ENCODE results near the gene AADAT. TPM values are rescaled to one million over a fixed set of nuclear protein-coding genes. Genes with fewer than 3 reads are reported as not detected.

Gene AADAT
- 10 to 100 TPM in 1 of 4 donors, 1 to 10 TPM in 1, not detected in 2; 1.7 to 20.9 TPM for polyA plus RNA-seq
- long read RNA-seq, donor 1, partial matches to known transcripts, result 17 of 21 reads
- long read RNA-seq, donor 1, other reads (novel, unspliced or antisense), result 0 of 21 reads
- long read RNA-seq, donor 2, partial matches to known transcripts, result 0 of 2 reads
- long read RNA-seq, donor 2, other reads (novel, unspliced or antisense), result 0 of 2 reads
- long read RNA-seq, donor 3, partial matches to known transcripts, result 6 of 6 reads
- long read RNA-seq, donor 3, other reads (novel, unspliced or antisense), result 0 of 6 reads
- long read RNA-seq, donor 4, result 0 reads
- long read RNA-seq, donor 5, result 0 reads
- long read RNA-seq, donor 6, result 0 reads
- long read RNA-seq, donor 7, partial matches to known transcripts, result 0 of 1 reads
- long read RNA-seq, donor 7, other reads (novel, unspliced or antisense), result 0 of 1 reads
- long read RNA-seq, donor 8, partial matches to known transcripts, result 0 of 1 reads
- long read RNA-seq, donor 8, other reads (novel, unspliced or antisense), result 0 of 1 reads
- long read RNA-seq, donor 9, result 0 reads
- long read RNA-seq, donor 10, partial matches to known transcripts, result 0 of 1 reads
- long read RNA-seq, donor 10, other reads (novel, unspliced or antisense), result 0 of 1 reads

- Histone ChIP-seq H3K9me3 (ENCODE audit: control insufficient read depth in 2 of 2, insufficient read depth in 1 of 2, low read depth in 1 of 2, low read length in 1 of 2) (no peaks in the 10 kb centered on the region), H3K27me3 (ENCODE audit: control insufficient read depth in 3 of 3, insufficient read depth in 3 of 3, low read length in 3 of 3) (peaks cover 0 to 3% (median 0%) of the 10 kb centered on the region in 3 donors), H3K27ac (ENCODE audit: low read depth in 1 of 3, low read length in 2 of 3) (peak within 1 kb of the TSS in 2 of 3 donors; percentile 28 to 39), H3K36me3 (ENCODE audit: control insufficient read depth in 3 of 3, insufficient read depth in 2 of 3, low read depth in 1 of 3, low read length in 3 of 3) (peaks cover 0 to 4% (median 0%) of the 10 kb centered on the region in 3 donors), H3K4me3 (ENCODE audit: low read depth in 1 of 3, low read length in 3 of 3) (peak within 1 kb of the TSS; percentile 17 to 80 (median 52)), H3K4me1 (ENCODE audit: control insufficient read depth in 3 of 3, insufficient read depth in 2 of 3, low read depth in 1 of 3, low read length in 2 of 3) (peaks cover 0 to 6% (median 0%) of the 10 kb centered on the region in 3 donors)
- DNase-seq (peak; percentile 46 to 91), FAIRE-seq (no peak)
- 1 to 4% (median 3%) methylated on average over 56 to 80 of the region's 80 CpGs for WGBS, 3 donors
These were observed at the start of gene AADAT for GRCh38 chr4:170089668-170090351. TSS of gene AADAT (minus strand) at chr4:170089956. CDS start at chr4:170089690, 266 bp downstream.

- WGBS, 3 donors, result 7 to 10% (median 8%) methylated on average over 15 of the region's 15 CpGs
- Histone ChIP-seq H3K9me3 (ENCODE audit: control insufficient read depth in 2 of 2, insufficient read depth in 1 of 2, low read depth in 1 of 2, low read length in 1 of 2) (peaks cover 0 to 17% of the 10 kb centered on the region in 2 donors), H3K27me3 (ENCODE audit: control insufficient read depth in 3 of 3, insufficient read depth in 3 of 3, low read length in 3 of 3) (no peaks in the 10 kb centered on the region), H3K27ac (ENCODE audit: low read depth in 1 of 3, low read length in 2 of 3) (no peak overlapping the region), H3K4me1 (ENCODE audit: control insufficient read depth in 3 of 3, insufficient read depth in 2 of 3, low read depth in 1 of 3, low read length in 2 of 3) (no peaks in the 10 kb centered on the region), H3K4me3 (ENCODE audit: low read depth in 1 of 3, low read length in 3 of 3) (no peak overlapping the region), H3K36me3 (ENCODE audit: control insufficient read depth in 3 of 3, insufficient read depth in 2 of 3, low read depth in 1 of 3, low read length in 3 of 3) (no peaks in the 10 kb centered on the region)
- FAIRE-seq (no peak), DNase-seq (peak; percentile 63 to 79)
These were observed 48.9 kb upstream of the AADAT start for GRCh38 chr4:170138580-170139194.

GRCh38 chr4:170137927-170138326 is 48.2 kb upstream of the AADAT start:
- H3K4me1 ChIP-seq (ENCODE audit: control insufficient read depth in 3 of 3, insufficient read depth in 2 of 3, low read depth in 1 of 3, low read length in 2 of 3), result no peaks in the 10 kb centered on the region
- FAIRE-seq (no peak), DNase-seq (no peak)
- H3K9me3 ChIP-seq (ENCODE audit: control insufficient read depth in 2 of 2, insufficient read depth in 1 of 2, low read depth in 1 of 2, low read length in 1 of 2), result peaks cover 0 to 24% of the 10 kb centered on the region in 2 donors
- 75 to 81% (median 75%) methylated on average over 3 of the region's 3 CpGs for WGBS, 3 donors
- H3K36me3 ChIP-seq (ENCODE audit: control insufficient read depth in 3 of 3, insufficient read depth in 2 of 3, low read depth in 1 of 3, low read length in 3 of 3), result no peaks in the 10 kb centered on the region
- no peaks in the 10 kb centered on the region for H3K27me3 ChIP-seq (ENCODE audit: control insufficient read depth in 3 of 3, insufficient read depth in 3 of 3, low read length in 3 of 3)
- H3K4me3 ChIP-seq (ENCODE audit: low read depth in 1 of 3, low read length in 3 of 3), result no peak overlapping the region
- H3K27ac ChIP-seq (ENCODE audit: low read depth in 1 of 3, low read length in 2 of 3), result no peak overlapping the region

- Histone ChIP-seq H3K27ac (ENCODE audit: low read depth in 1 of 3, low read length in 2 of 3) (no peak overlapping the region), H3K27me3 (ENCODE audit: control insufficient read depth in 3 of 3, insufficient read depth in 3 of 3, low read length in 3 of 3) (no peaks in the 10 kb centered on the region), H3K36me3 (ENCODE audit: control insufficient read depth in 3 of 3, insufficient read depth in 2 of 3, low read depth in 1 of 3, low read length in 3 of 3) (no peaks in the 10 kb centered on the region), H3K4me1 (ENCODE audit: control insufficient read depth in 3 of 3, insufficient read depth in 2 of 3, low read depth in 1 of 3, low read length in 2 of 3) (no peaks in the 10 kb centered on the region), H3K4me3 (ENCODE audit: low read depth in 1 of 3, low read length in 3 of 3) (no peak overlapping the region), H3K9me3 (ENCODE audit: control insufficient read depth in 2 of 2, insufficient read depth in 1 of 2, low read depth in 1 of 2, low read length in 1 of 2) (peaks cover 0 to 25% of the 10 kb centered on the region in 2 donors)
- DNase-seq (no peak), FAIRE-seq (no peak)
- 55 to 63% (median 62%) methylated on average over 5 of the region's 5 CpGs for WGBS, 3 donors
These were observed 47.7 kb upstream of the AADAT start for GRCh38 chr4:170137466-170137865.

- WGBS, 3 donors, result 35 to 66% (median 52%) methylated on average over 2 of the region's 2 CpGs
- H3K9me3 ChIP-seq (ENCODE audit: control insufficient read depth in 2 of 2, insufficient read depth in 1 of 2, low read depth in 1 of 2, low read length in 1 of 2), result peaks cover 0 to 31% of the 10 kb centered on the region in 2 donors
- H3K27me3 ChIP-seq (ENCODE audit: control insufficient read depth in 3 of 3, insufficient read depth in 3 of 3, low read length in 3 of 3), result no peaks in the 10 kb centered on the region
- no peak for FAIRE-seq
- no peaks in the 10 kb centered on the region for H3K36me3 ChIP-seq (ENCODE audit: control insufficient read depth in 3 of 3, insufficient read depth in 2 of 3, low read depth in 1 of 3, low read length in 3 of 3)
- no peak overlapping the region for H3K27ac ChIP-seq (ENCODE audit: low read depth in 1 of 3, low read length in 2 of 3)
- DNase-seq, result no peak
- H3K4me1 ChIP-seq (ENCODE audit: control insufficient read depth in 3 of 3, insufficient read depth in 2 of 3, low read depth in 1 of 3, low read length in 2 of 3), result no peaks in the 10 kb centered on the region
- H3K4me3 ChIP-seq (ENCODE audit: low read depth in 1 of 3, low read length in 3 of 3), result no peak overlapping the region
These were observed 45.1 kb upstream of the AADAT start for GRCh38 chr4:170134821-170135220.

GRCh38 chr4:170128219-170128804 is 38.6 kb upstream of the AADAT start:
- Histone ChIP-seq H3K27ac (ENCODE audit: low read depth in 1 of 3, low read length in 2 of 3) (no peak overlapping the region), H3K4me1 (ENCODE audit: control insufficient read depth in 3 of 3, insufficient read depth in 2 of 3, low read depth in 1 of 3, low read length in 2 of 3) (no peaks in the 10 kb centered on the region), H3K36me3 (ENCODE audit: control insufficient read depth in 3 of 3, insufficient read depth in 2 of 3, low read depth in 1 of 3, low read length in 3 of 3) (no peaks in the 10 kb centered on the region), H3K4me3 (ENCODE audit: low read depth in 1 of 3, low read length in 3 of 3) (no peak overlapping the region), H3K9me3 (ENCODE audit: control insufficient read depth in 2 of 2, insufficient read depth in 1 of 2, low read depth in 1 of 2, low read length in 1 of 2) (peaks cover 0 to 10% of the 10 kb centered on the region in 2 donors), H3K27me3 (ENCODE audit: control insufficient read depth in 3 of 3, insufficient read depth in 3 of 3, low read length in 3 of 3) (peaks cover 0 to 2% (median 0%) of the 10 kb centered on the region in 3 donors)
- no peak for FAIRE-seq
- DNase-seq, result no peak
- WGBS, 3 donors, result 80 to 87% (median 81%) methylated on average over 9 of the region's 9 CpGs

GRCh38 chr4:170127758-170128157 is 38.0 kb upstream of the AADAT start:
- DNase-seq (no peak), FAIRE-seq (no peak)
- no peaks in the 10 kb centered on the region for H3K4me1 ChIP-seq (ENCODE audit: control insufficient read depth in 3 of 3, insufficient read depth in 2 of 3, low read depth in 1 of 3, low read length in 2 of 3)
- peaks cover 0 to 6% of the 10 kb centered on the region in 2 donors for H3K9me3 ChIP-seq (ENCODE audit: control insufficient read depth in 2 of 2, insufficient read depth in 1 of 2, low read depth in 1 of 2, low read length in 1 of 2)
- H3K27me3 ChIP-seq (ENCODE audit: control insufficient read depth in 3 of 3, insufficient read depth in 3 of 3, low read length in 3 of 3), result peaks cover 0 to 2% (median 0%) of the 10 kb centered on the region in 3 donors
- 93 to 96% (median 94%) methylated on average over 10 of the region's 10 CpGs for WGBS, 3 donors
- H3K36me3 ChIP-seq (ENCODE audit: control insufficient read depth in 3 of 3, insufficient read depth in 2 of 3, low read depth in 1 of 3, low read length in 3 of 3), result no peaks in the 10 kb centered on the region
- no peak overlapping the region for H3K4me3 ChIP-seq (ENCODE audit: low read depth in 1 of 3, low read length in 3 of 3)
- H3K27ac ChIP-seq (ENCODE audit: low read depth in 1 of 3, low read length in 2 of 3), result no peak overlapping the region

- Histone ChIP-seq H3K27ac (ENCODE audit: low read depth in 1 of 3, low read length in 2 of 3) (no peak overlapping the region), H3K4me3 (ENCODE audit: low read depth in 1 of 3, low read length in 3 of 3) (no peak overlapping the region), H3K27me3 (ENCODE audit: control insufficient read depth in 3 of 3, insufficient read depth in 3 of 3, low read length in 3 of 3) (peaks cover 0 to 2% (median 0%) of the 10 kb centered on the region in 3 donors), H3K4me1 (ENCODE audit: control insufficient read depth in 3 of 3, insufficient read depth in 2 of 3, low read depth in 1 of 3, low read length in 2 of 3) (no peaks in the 10 kb centered on the region), H3K36me3 (ENCODE audit: control insufficient read depth in 3 of 3, insufficient read depth in 2 of 3, low read depth in 1 of 3, low read length in 3 of 3) (no peaks in the 10 kb centered on the region), H3K9me3 (ENCODE audit: control insufficient read depth in 2 of 2, insufficient read depth in 1 of 2, low read depth in 1 of 2, low read length in 1 of 2) (no peaks in the 10 kb centered on the region)
- DNase-seq, result no peak
- no peak for FAIRE-seq
These were observed 34.6 kb upstream of the AADAT start for GRCh38 chr4:170124406-170124805.

Data from small intestine (tissue), 16 donors.